Left ventricle myocardium inferior (tissue), 1 donor: ENCODE data around the gene CHIC2. TPM values are rescaled to one million over a fixed set of nuclear protein-coding genes. Genes with fewer than 3 reads are reported as not detected.

Experiments
- DNase-seq: peaks from one replicate; pipeline ENCODE4 v3.0.0-alpha.2; 2020
- H3K27ac ChIP-seq: fragments of 200-600 bp; replicated peaks from 2 replicates; pipeline ENCODE4 v1.8.0; 2021
- H3K27me3 ChIP-seq: fragments of 200-600 bp; 2 replicates; pipeline ENCODE4 v1.8.0; 2021; ENCODE audit warnings: low read depth
- H3K36me3 ChIP-seq: fragments of 200-600 bp; 2 replicates; pipeline ENCODE4 v1.8.0; 2021
- H3K4me1 ChIP-seq: fragments of 200-600 bp; 2 replicates; pipeline ENCODE4 v1.8.0; 2021
- H3K4me3 ChIP-seq: fragments of 200-600 bp; 2 replicates; pipeline ENCODE4 v1.8.0; 2021; ENCODE audit warnings: mild to moderate bottlenecking, moderate library complexity
- H3K9me3 ChIP-seq: fragments of 200-600 bp; replicated peaks from 2 replicates; pipeline ENCODE4 v1.8.0; 2021
- CTCF ChIP-seq: fragments of 200-600 bp; IDR thresholded peaks from 2 replicates; pipeline ENCODE4 v1.8.0; 2021; ENCODE audit warnings: antibody characterized with exemption, mild to moderate bottlenecking, borderline replicate concordance
- intact Hi-C: fragments of 100-400 bp; cut with micrococcal nuclease; formaldehyde crosslinking; loops from one replicate; pipeline ENCODE4 v1.11.0; 2022
- total RNA-seq: library from RNA; stranded (reverse); fragmentation: NEBNext Ultra II Directional; extraction: Animal tissue kit (Norgen Biotek cat#: 25700); gene quantifications from one replicate; pipeline ENCODE4 v1.2.1, GENCODE V29; 2021
- donor health status: DM: no; HTN: yes; CAD: no; lungs with severe emphysema.

CHIC2 gene
- total RNA-seq, 1 donor from 2014 or later = 9.1 TPM

DNA sequence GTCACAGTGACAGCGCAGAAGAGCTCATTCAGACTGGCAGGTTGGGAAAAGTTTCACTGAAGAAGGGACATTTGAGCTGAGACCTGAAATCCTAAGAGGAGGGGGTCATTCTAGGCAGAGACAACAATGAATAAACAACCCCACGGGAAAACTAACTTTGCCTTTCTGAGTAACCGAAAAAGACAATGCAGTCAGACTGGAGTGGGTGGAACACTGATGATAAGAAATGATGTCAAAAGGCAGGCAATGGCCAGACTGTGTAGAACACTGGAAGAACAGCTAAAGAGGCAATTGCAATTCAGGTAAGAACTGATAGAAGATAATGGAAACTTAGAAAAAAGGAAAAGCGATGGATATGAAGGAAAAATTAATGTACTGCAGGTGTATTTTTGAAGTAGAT, 73.8 kb downstream of the CHIC2 start:
- Histone ChIP-seq H3K4me3 (no peak overlapping the region), H3K9me3 (no peaks in the 10 kb centered on the region), H3K4me1 (peaks cover 3% of the 10 kb centered on the region), H3K36me3 (peaks cover 3% of the 10 kb centered on the region), H3K27ac (no peak overlapping the region), H3K27me3 (no peaks in the 10 kb centered on the region)
- DNase-seq = no peak
- intact Hi-C loops = no loop called here
- no peak for TF ChIP-seq CTCF

- no peaks in the 10 kb centered on the region for H3K27me3 ChIP-seq
These were observed 76.6 kb downstream of the CHIC2 start for GRCh38 chr4:53987761-53988171.

DNA sequence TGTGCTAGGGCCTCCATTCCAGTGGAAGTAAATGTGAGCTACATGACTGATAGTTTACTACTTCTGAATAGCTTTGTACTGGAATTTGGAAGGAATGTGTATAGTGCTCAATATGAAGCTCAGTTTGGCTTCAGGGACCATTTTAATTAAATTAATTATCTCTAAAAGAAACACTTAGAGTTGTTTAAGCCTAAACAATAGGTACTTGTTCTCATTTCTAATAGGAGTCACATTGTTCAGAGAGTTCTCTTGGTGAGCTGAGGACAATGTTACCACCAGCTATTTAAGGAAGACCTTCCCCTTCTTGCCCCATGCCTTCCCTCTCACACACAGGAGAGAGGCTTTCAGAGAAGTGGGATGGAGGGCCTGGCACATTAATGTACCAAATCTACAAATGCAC, 78.3 kb downstream of the CHIC2 start:
- H3K36me3 ChIP-seq = no peaks in the 10 kb centered on the region
- no peak for TF ChIP-seq CTCF
- no peaks in the 10 kb centered on the region for H3K9me3 ChIP-seq
- H3K4me3 ChIP-seq = no peak overlapping the region
- H3K27me3 ChIP-seq = no peaks in the 10 kb centered on the region
- DNase-seq = no peak
- no peak overlapping the region for H3K27ac ChIP-seq
- intact Hi-C loops = no loop called here
- H3K4me1 ChIP-seq = peaks cover 3% of the 10 kb centered on the region

More at GRCh38 chr4:53987761-53988171, 76.6 kb downstream of the CHIC2 start:
- H3K36me3 ChIP-seq = no peaks in the 10 kb centered on the region
- intact Hi-C loops = no loop called here
- H3K27ac ChIP-seq = no peak overlapping the region
- no peak for DNase-seq
- TF ChIP-seq CTCF = no peak
- no peak overlapping the region for H3K4me3 ChIP-seq
- no peaks in the 10 kb centered on the region for H3K9me3 ChIP-seq
- peaks cover 3% of the 10 kb centered on the region for H3K4me1 ChIP-seq

GRCh38 chr4:53981567-53981966, 82.8 kb downstream of the CHIC2 start:
- Histone ChIP-seq H3K4me1 (no peaks in the 10 kb centered on the region), H3K27ac (no peak overlapping the region), H3K4me3 (no peak overlapping the region), H3K27me3 (no peaks in the 10 kb centered on the region), H3K9me3 (no peaks in the 10 kb centered on the region), H3K36me3 (no peaks in the 10 kb centered on the region)
- no peak for DNase-seq
- intact Hi-C loops = no loop called here
- TF ChIP-seq CTCF = no peak

DNA sequence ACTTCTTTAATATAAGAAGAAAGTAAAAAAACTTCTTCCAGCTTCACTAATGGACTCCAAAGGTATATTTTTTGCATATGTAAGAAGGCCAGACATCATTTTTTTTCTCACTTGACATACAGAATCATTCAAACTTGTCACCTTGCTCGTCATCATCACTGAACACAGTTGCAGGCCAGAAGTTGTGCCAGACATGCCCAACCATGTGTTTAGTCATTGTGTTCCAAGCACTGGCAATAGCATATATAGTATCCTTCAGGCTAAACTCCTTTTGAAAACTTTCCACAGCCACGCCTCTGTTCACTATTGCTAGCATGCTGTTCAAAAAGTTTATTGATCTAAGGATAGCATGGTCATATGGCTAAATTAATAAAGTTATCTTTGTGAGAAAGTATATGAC, 83.3 kb downstream of the CHIC2 start:
- no peak for DNase-seq
- Histone ChIP-seq H3K4me1 (no peaks in the 10 kb centered on the region), H3K27me3 (no peaks in the 10 kb centered on the region), H3K36me3 (no peaks in the 10 kb centered on the region), H3K9me3 (no peaks in the 10 kb centered on the region), H3K4me3 (no peak overlapping the region), H3K27ac (no peak overlapping the region)
- intact Hi-C loops = no loop called here
- no peak for TF ChIP-seq CTCF

DNA sequence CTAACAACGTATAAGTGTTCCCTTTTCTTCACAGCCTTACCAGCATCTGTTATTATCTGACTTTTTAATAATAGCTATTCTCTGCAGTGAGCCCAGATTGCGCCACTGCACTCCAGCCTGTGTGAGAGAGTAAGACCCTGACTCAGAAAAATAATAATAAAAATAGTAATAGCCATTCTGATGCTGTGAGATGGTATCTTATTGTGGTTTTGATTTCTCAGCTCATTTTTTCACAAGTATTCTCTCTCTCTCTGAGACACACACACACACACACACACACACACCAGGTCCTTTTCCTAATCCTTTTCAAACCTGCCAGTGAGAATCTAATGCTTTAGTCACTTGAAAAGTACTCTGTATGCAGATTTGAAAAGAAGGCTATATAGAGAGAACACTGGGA, 89.8 kb downstream of the CHIC2 start:
- TF ChIP-seq CTCF = no peak
- Histone ChIP-seq H3K4me1 (no peaks in the 10 kb centered on the region), H3K27ac (no peak overlapping the region), H3K27me3 (no peaks in the 10 kb centered on the region), H3K9me3 (peaks cover 5% of the 10 kb centered on the region), H3K36me3 (no peaks in the 10 kb centered on the region), H3K4me3 (no peak overlapping the region)
- no peak for DNase-seq
- intact Hi-C loops = no loop called here
